HepG2 (cell line): ENCODE data around the gene CLCN2. TPM values are rescaled to one million over a fixed set of nuclear protein-coding genes. Genes with fewer than 3 reads are reported as not detected.
A peak's percentile ranks its signal among the peaks of the same experiment; 100 is the strongest.

Experiments
- BHLHE40 ChIP-seq: IDR thresholded peaks from 2 replicates; pipeline ENCODE4 v1.6.1; 2011; ENCODE audit warnings: low read length, improper control_type of control experiment
- FOXJ3 ChIP-seq: sonication (generic); formaldehyde crosslinking; IDR thresholded peaks from 2 replicates; pipeline ENCODE4 v1.4.0; 2020; ENCODE audit warnings: missing genetic modification reagents, mild to moderate bottlenecking, borderline replicate concordance
- HNRNPUL1 ChIP-seq: fragments of 200-400 bp; formaldehyde crosslinking; IDR thresholded peaks from 2 replicates; pipeline ENCODE4 v1.6.1; 2017; ENCODE audit warnings: low read depth, mild to moderate bottlenecking, low read length, moderate library complexity
- HOXA5 ChIP-seq: sonication (generic); formaldehyde crosslinking; IDR thresholded peaks from 2 replicates; pipeline ENCODE4 v1.4.0; 2020; ENCODE audit warnings: missing genetic modification reagents
- MIER3 ChIP-seq: IDR thresholded peaks from 2 replicates; pipeline ENCODE4 v1.6.1; 2016; ENCODE audit warnings: missing compliant biosample characterization, borderline replicate concordance
- RFX5 ChIP-seq: IDR thresholded peaks from 2 replicates; pipeline ENCODE4 v1.6.1; 2011; ENCODE audit warnings: low read depth, low read length, improper control_type of control experiment
- SPEN ChIP-seq: sonication (generic); formaldehyde crosslinking; IDR thresholded peaks from 2 replicates; pipeline ENCODE4 v1.5.1; 2020; ENCODE audit warnings: low read depth, mild to moderate bottlenecking, missing genetic modification reagents
- U2AF1 ChIP-seq: fragments of 200-400 bp; formaldehyde crosslinking; optimal IDR thresholded peaks from 2 replicates; pipeline ENCODE3; 2017; ENCODE audit warnings: mild to moderate bottlenecking, low read depth, low read length
- ZNF232 ChIP-seq: sonication (generic); formaldehyde crosslinking; IDR thresholded peaks from 2 replicates; pipeline ENCODE4 v1.4.0; 2020; ENCODE audit warnings: missing genetic modification reagents, borderline replicate concordance
- ZNF333 ChIP-seq: sonication (generic); formaldehyde crosslinking; IDR thresholded peaks from 2 replicates; pipeline ENCODE4 v1.4.0; 2020; ENCODE audit warnings: mild to moderate bottlenecking, missing genetic modification reagents, borderline replicate concordance
- ZNF335 ChIP-seq: sonication (generic); formaldehyde crosslinking; IDR thresholded peaks from 2 replicates; pipeline ENCODE4 v1.4.0; 2020; ENCODE audit warnings: missing genetic modification reagents
- ZNF33B ChIP-seq: sonication (generic); formaldehyde crosslinking; IDR thresholded peaks from 2 replicates; pipeline ENCODE4 v1.5.1; 2020; ENCODE audit warnings: mild to moderate bottlenecking, missing genetic modification reagents
- ZNF343 ChIP-seq: sonication (generic); formaldehyde crosslinking; IDR thresholded peaks from 2 replicates; pipeline ENCODE4 v1.4.0; 2020; ENCODE audit warnings: mild to moderate bottlenecking, missing genetic modification reagents
- ZNF383 ChIP-seq: sonication (generic); formaldehyde crosslinking; IDR thresholded peaks from 2 replicates; pipeline ENCODE4 v1.4.0; 2020; ENCODE audit warnings: missing genetic modification reagents, mild to moderate bottlenecking, borderline replicate concordance
- ZNF556 ChIP-seq: sonication (generic); formaldehyde crosslinking; IDR thresholded peaks from 2 replicates; pipeline ENCODE4 v1.4.0; 2020; ENCODE audit warnings: mild to moderate bottlenecking, missing genetic modification reagents, borderline replicate concordance
- ZNF558 ChIP-seq: sonication (generic); formaldehyde crosslinking; IDR thresholded peaks from 2 replicates; pipeline ENCODE4 v1.9.0; 2022; ENCODE audit warnings: mild to moderate bottlenecking, missing genetic modification reagents, borderline replicate concordance
- ZNF83 ChIP-seq: sonication (generic); formaldehyde crosslinking; IDR thresholded peaks from 2 replicates; pipeline ENCODE4 v1.4.0; 2020; ENCODE audit warnings: missing genetic modification reagents, mild to moderate bottlenecking, borderline replicate concordance
- polyA plus RNA-seq, 8 experiments: library from polyadenylated mRNA; depleted of rRNA in 3 of 8; stranded (reverse) in 7 of 8; unstranded in 1 of 8; fragments of >200 nt; fragmentation: Illumina TruSeq in 4 of 8; extraction: Trizol in 4 of 8; gene quantifications; 2 replicates each; pipeline versions ENCODE4 v1.2.1 to v1.2.3, GENCODE V29; 2011 to 2016; ENCODE audit warnings: low read depth in 4 of 8, missing spikeins in 1 of 8, mixed read lengths in 1 of 8; ENCODE audit not compliant: insufficient read depth in 1 of 8
- total RNA-seq, 5 experiments: library from RNA; depleted of rRNA; stranded (reverse); fragments of >200 nt; fragmentation: Illumina TruSeq; extraction: Trizol; gene quantifications; 2 replicates each; pipeline ENCODE4 v1.2.3, GENCODE V29; 2016; ENCODE audit warnings: low read depth in 1 of 5
- TF ChIP-seq, protein P1 (sequence below): sonication (generic); formaldehyde crosslinking; IDR thresholded peaks from 2 replicates; pipeline ENCODE4 v1.8.1; 2023; ENCODE audit warnings: mild to moderate bottlenecking, inconsistent platforms, moderate library complexity, missing genetic modification reagents, borderline replicate concordance
- TF ChIP-seq, protein P2 (sequence below): sonication (generic); formaldehyde crosslinking; IDR thresholded peaks from 2 replicates; pipeline ENCODE4 v1.5.0; 2020; ENCODE audit warnings: mild to moderate bottlenecking, missing genetic modification reagents
- TF ChIP-seq, protein P3 (sequence below): sonication (generic); formaldehyde crosslinking; IDR thresholded peaks from 2 replicates; pipeline ENCODE4 v1.8.0; 2022; ENCODE audit warnings: mild to moderate bottlenecking, missing genetic modification reagents; ENCODE audit not compliant: insufficient replicate concordance
- TF ChIP-seq, protein P4 (sequence below): IDR thresholded peaks from 2 replicates; pipeline ENCODE4 v1.6.1; 2016

The CLCN2 gene
- total and polyA plus RNA-seq, 2 of the 13 experiments (the other 11 are each of a cell fraction or from before 2014, with no cell fraction given) = 11.4 to 13.5 TPM

DNA sequence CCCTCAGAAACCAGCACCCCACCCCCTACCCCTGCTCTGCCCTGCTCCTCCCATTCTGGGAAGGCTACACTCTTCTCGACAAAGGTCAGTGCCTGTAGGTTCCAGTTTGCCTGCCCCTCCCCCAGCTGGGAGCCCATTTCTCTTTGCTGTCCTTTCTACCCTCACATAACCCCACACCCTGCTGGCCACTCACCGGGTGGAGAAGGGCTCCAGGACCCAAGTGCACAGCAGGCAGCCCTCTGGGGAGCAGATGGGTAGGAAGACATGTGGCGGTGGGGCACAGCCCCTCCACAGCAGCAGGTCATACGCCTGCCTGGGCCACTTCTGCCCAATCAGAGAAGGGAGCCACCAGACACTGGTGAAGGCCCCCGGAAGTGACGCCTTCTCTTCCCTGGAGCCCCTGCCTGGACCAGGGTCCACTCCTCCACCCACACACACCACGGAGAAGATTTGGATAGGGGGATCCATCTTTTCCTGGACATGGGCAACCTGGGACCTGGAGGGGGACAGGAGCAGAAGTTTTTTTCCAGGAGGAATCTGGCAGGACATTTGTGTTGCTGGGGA lies 16.6 kb upstream of the CLCN2 start, which contains the start of gene THPO (continued):
- TF ChIP-seq, protein P1, sequence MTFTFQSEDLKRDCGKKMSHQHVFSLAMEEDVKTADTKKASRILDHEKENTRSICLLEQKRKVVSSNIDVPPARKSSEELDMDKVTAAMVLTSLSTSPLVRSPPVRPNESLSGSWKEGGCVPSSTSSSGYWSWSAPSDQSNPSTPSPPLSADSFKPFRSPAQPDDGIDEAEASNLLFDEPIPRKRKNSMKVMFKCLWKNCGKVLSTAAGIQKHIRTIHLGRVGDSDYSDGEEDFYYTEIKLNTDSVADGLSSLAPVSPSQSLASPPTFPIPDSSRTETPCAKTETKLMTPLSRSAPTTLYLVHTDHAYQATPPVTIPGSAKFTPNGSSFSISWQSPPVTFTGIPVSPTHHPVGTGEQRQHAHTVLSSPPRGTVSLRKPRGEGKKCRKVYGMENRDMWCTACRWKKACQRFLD (CRISPR knock-in tag) = 0 out of 2 replicates have a peak, but pooled peaks have one; percentile 52
- no peak for TF ChIP-seq ZNF232
- TF ChIP-seq, protein P2, sequence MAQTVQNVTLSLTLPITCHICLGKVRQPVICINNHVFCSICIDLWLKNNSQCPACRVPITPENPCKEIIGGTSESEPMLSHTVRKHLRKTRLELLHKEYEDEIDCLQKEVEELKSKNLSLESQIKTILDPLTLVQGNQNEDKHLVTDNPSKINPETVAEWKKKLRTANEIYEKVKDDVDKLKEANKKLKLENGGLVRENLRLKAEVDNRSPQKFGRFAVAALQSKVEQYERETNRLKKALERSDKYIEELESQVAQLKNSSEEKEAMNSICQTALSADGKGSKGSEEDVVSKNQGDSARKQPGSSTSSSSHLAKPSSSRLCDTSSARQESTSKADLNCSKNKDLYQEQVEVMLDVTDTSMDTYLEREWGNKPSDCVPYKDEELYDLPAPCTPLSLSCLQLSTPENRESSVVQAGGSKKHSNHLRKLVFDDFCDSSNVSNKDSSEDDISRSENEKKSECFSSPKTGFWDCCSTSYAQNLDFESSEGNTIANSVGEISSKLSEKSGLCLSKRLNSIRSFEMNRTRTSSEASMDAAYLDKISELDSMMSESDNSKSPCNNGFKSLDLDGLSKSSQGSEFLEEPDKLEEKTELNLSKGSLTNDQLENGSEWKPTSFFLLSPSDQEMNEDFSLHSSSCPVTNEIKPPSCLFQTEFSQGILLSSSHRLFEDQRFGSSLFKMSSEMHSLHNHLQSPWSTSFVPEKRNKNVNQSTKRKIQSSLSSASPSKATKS = no peak
- peak; percentile 95 for TF ChIP-seq ZNF335 (CRISPR knock-in tag)
- TF ChIP-seq HNRNPUL1 = no peak
- no peak for TF ChIP-seq BHLHE40
- no peak; the same call in 1 of the 2 replicates for TF ChIP-seq SPEN (CRISPR knock-in tag)
- TF ChIP-seq, protein P3, sequence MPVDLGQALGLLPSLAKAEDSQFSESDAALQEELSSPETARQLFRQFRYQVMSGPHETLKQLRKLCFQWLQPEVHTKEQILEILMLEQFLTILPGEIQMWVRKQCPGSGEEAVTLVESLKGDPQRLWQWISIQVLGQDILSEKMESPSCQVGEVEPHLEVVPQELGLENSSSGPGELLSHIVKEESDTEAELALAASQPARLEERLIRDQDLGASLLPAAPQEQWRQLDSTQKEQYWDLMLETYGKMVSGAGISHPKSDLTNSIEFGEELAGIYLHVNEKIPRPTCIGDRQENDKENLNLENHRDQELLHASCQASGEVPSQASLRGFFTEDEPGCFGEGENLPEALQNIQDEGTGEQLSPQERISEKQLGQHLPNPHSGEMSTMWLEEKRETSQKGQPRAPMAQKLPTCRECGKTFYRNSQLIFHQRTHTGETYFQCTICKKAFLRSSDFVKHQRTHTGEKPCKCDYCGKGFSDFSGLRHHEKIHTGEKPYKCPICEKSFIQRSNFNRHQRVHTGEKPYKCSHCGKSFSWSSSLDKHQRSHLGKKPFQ (CRISPR knock-in tag) = no peak
- TF ChIP-seq ZNF33B (CRISPR knock-in tag) = no peak
- TF ChIP-seq, protein P4, sequence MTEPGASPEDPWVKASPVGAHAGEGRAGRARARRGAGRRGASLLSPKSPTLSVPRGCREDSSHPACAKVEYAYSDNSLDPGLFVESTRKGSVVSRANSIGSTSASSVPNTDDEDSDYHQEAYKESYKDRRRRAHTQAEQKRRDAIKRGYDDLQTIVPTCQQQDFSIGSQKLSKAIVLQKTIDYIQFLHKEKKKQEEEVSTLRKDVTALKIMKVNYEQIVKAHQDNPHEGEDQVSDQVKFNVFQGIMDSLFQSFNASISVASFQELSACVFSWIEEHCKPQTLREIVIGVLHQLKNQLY (CRISPR knock-in tag) = no peak
- peak; percentile 18; the same call in 1 of the 2 replicates for TF ChIP-seq ZNF558 (CRISPR knock-in tag)
- no peak for TF ChIP-seq ZNF83 (CRISPR knock-in tag)
- no peak for TF ChIP-seq MIER3 (CRISPR knock-in tag)
- TF ChIP-seq ZNF556 (CRISPR knock-in tag) = 0 out of 2 replicates have a peak, but pooled peaks have one; percentile 37
- TF ChIP-seq HOXA5 = peak; percentile 76
- TF ChIP-seq U2AF1 = no peak
- TF ChIP-seq ZNF383 (CRISPR knock-in tag) = no peak
- no peak for TF ChIP-seq ZNF333
- no peak for TF ChIP-seq ZNF343 (CRISPR knock-in tag)
- TF ChIP-seq FOXJ3 (CRISPR knock-in tag) = no peak
- no peak for TF ChIP-seq RFX5
